Mesendoderm (in vitro differentiated cells): ENCODE data around the gene SLC52A1.

Source experiments
- DNase-seq: peaks from one replicate; pipeline ENCODE4 v3.0.0; 2013
- H2AK5ac ChIP-seq: 2 replicates; pipeline ENCODE4 v1.6.1; 2013; ENCODE audit warnings: low read length, inconsistent platforms
- H2BK120ac ChIP-seq: 2 replicates; pipeline ENCODE4 v1.6.1; 2013; ENCODE audit warnings: low read depth, mild to moderate bottlenecking, low read length, moderate library complexity, mixed read lengths
- H2BK15ac ChIP-seq: replicated peaks from 2 replicates; pipeline ENCODE4 v1.6.1; 2013; ENCODE audit warnings: low read depth, mild to moderate bottlenecking, moderate library complexity
- H2BK5ac ChIP-seq: 2 replicates; pipeline ENCODE4 v1.6.1; 2013; ENCODE audit warnings: low read length, inconsistent platforms
- H3K18ac ChIP-seq: 2 replicates; pipeline ENCODE4 v1.6.1; 2013; ENCODE audit warnings: mild to moderate bottlenecking, low read length, mixed read lengths
- H3K23ac ChIP-seq: one replicate; pipeline ENCODE4 v1.6.1; 2013; ENCODE audit warnings: low read length
- H3K27ac ChIP-seq: 2 replicates; pipeline ENCODE4 v1.5.1; 2013; ENCODE audit warnings: low read depth, mild to moderate bottlenecking, inconsistent platforms, low read length, moderate library complexity
- H3K27me3 ChIP-seq: 2 replicates; pipeline ENCODE4 v1.6.1; 2013; ENCODE audit warnings: low read length, control low read depth, mild to moderate bottlenecking, inconsistent platforms; ENCODE audit not compliant: insufficient read depth, poor library complexity
- H3K36me3 ChIP-seq: 2 replicates; pipeline ENCODE4 v1.6.1; 2013; ENCODE audit warnings: low read length, inconsistent platforms; ENCODE audit not compliant: control insufficient read depth, insufficient read depth
- H3K4ac ChIP-seq: one replicate; pipeline ENCODE4 v1.6.1; 2013; ENCODE audit warnings: low read depth, mild to moderate bottlenecking, low read length, moderate library complexity
- H3K4me1 ChIP-seq: 2 replicates; pipeline ENCODE4 v1.6.1; 2013; ENCODE audit warnings: low read depth, low read length, inconsistent platforms; ENCODE audit not compliant: control insufficient read depth
- H3K4me2 ChIP-seq: 2 replicates; pipeline ENCODE4 v1.6.1; 2013; ENCODE audit warnings: low read length
- H3K4me3 ChIP-seq: 2 replicates; pipeline ENCODE4 v1.5.1; 2013; ENCODE audit warnings: mild to moderate bottlenecking, low read length
- H3K56ac ChIP-seq: one replicate; pipeline ENCODE4 v1.6.1; 2013; ENCODE audit warnings: low read length
- H3K79me1 ChIP-seq: 2 replicates; pipeline ENCODE4 v1.6.1; 2013; ENCODE audit warnings: low read length, inconsistent platforms
- H3K79me2 ChIP-seq: 2 replicates; pipeline ENCODE4 v1.6.1; 2013; ENCODE audit warnings: mild to moderate bottlenecking, low read length; ENCODE audit not compliant: control insufficient read depth, insufficient read depth
- H3K9ac ChIP-seq: 2 replicates; pipeline ENCODE4 v1.6.1; 2013; ENCODE audit warnings: low read length, inconsistent platforms
- H4K5ac ChIP-seq: one replicate; pipeline ENCODE4 v1.6.1; 2013; ENCODE audit warnings: low read length
- H4K8ac ChIP-seq: one replicate; pipeline ENCODE4 v1.6.1; 2013; ENCODE audit warnings: low read depth, mild to moderate bottlenecking, control low read depth, low read length, moderate library complexity
- WGBS: extraction: QIAGEN DNeasy Blood & Tissue Kit; methylation state at CpG from one replicate; pipeline ENCODE4 v1.1.7; 2013; ENCODE audit warnings: low lambda C conversion rate, missing lambda C conversion rate; ENCODE audit not compliant: insufficient coverage; ENCODE audit errors: extremely low coverage; 5-methylcytosine and 5-hydroxymethylcytosine counted together

Gene SLC52A1

DNA sequence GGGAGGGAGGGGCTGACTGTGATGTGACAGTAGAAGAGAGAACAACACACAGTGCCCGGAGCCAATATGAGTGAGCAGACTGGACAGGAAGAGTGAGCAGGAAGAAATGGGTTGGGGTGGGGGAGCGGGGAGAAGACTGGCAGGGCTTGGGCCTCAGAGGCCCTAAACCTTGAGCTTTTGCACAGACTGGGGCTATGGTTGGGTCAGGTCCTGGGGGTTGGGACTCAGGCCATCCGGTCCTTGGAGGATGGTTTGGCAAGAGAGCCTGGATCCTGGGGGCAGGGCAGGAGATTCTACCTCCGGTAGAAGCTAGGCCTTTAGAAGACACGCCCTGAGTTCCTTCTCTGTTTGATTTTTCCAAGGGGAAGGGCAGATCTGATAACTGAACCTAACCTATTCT lies 48.8 kb downstream of the SLC52A1 start:
- Histone ChIP-seq H3K79me2 (no peaks in the 10 kb centered on the region), H2BK120ac (no peak overlapping the region), H3K36me3 (no peaks in the 10 kb centered on the region), H3K4ac (no peak overlapping the region), H3K23ac (no peak overlapping the region), H3K9ac (no peak overlapping the region), H4K8ac (no peak overlapping the region), H2AK5ac (no peak overlapping the region), H3K79me1 (no peaks in the 10 kb centered on the region), H3K56ac (peak overlapping the region; percentile 79), H4K5ac (no peak overlapping the region), H2BK15ac (no peak overlapping the region), H3K27me3 (no peaks in the 10 kb centered on the region), H3K18ac (no peak overlapping the region), H3K4me1 (peaks cover 6% of the 10 kb centered on the region), H3K4me3 (no peak overlapping the region), H2BK5ac (no peak overlapping the region), H3K4me2 (no peak overlapping the region), H3K27ac (no peak overlapping the region)
- DNase-seq: no peak
- no CpG with 5 or more reads among the region's 5 CpGs for WGBS
